ENCODE results near the gene CAMK2N1. TPM values are rescaled to one million over a fixed set of nuclear protein-coding genes. Genes with fewer than 3 reads are reported as not detected.

CAMK2N1 gene
- total RNA-seq = 6.9 and 11.3 TPM in 2 replicates

DNA sequence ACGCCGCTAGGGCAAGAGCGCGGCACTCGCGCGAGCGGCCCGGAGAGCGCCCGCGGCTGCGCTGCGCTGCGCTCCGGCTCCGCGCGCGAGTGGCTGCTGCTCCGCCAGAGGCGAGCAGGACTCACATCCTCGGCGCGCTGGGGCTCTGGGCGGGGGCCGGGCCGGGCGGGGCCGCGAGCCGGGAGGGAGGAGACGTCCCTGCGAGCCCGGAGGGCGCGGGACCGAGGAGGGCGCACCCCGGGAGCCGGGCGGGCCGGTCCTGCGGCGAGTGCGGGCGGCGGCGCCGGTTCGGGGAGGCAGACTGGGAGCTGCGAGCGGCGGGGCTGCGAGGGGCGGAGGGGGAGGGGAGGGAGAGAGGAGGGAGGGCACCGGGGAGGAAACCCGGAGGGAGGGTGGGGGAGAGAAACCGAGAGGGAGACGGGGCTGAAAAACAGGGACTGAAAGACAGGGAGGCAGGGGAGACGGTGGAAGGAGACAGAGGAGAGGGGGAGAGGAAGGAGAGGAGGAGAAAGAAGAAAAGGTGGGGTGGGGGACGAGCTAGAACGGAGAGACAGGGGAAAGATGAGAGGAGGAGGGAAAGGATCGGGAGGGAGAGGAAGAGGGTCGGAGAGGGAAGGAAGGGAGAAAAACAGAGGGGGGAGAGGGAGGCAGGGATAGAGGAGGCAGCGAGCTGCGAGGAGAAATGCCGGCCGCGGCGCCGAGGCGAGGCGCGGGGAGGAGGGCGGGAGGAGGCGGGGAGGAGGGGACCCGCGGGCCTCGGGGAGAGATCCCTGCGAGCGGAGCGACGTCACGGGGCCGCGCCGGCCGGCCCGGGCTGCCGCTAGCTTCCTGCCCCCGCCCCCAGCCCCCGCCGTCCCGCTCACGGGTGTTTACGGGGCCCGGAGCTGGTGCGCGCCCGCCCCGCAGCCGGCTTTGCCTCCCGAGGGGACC is at the start of gene CAMK2N1:
TSS of gene CAMK2N1 (minus strand) at position 684 of the 930 bp plus-strand sequence. CDS start 831 bp downstream, outside the sequence.
- FAIRE-seq (no peak), DNase-seq (ENCODE audit: low read depth) (peak; percentile 33)
- Histone ChIP-seq H3K4me3 (ENCODE audit: low read depth, low read length) (peak within 1 kb of the TSS; percentile 58), H3K36me3 (ENCODE audit: control insufficient read depth, insufficient read depth, low read length) (no peaks in the 10 kb centered on the region), H3K27me3 (ENCODE audit: control insufficient read depth, insufficient read depth, low read length) (no peaks in the 10 kb centered on the region)
- TF ChIP-seq, protein P1, sequence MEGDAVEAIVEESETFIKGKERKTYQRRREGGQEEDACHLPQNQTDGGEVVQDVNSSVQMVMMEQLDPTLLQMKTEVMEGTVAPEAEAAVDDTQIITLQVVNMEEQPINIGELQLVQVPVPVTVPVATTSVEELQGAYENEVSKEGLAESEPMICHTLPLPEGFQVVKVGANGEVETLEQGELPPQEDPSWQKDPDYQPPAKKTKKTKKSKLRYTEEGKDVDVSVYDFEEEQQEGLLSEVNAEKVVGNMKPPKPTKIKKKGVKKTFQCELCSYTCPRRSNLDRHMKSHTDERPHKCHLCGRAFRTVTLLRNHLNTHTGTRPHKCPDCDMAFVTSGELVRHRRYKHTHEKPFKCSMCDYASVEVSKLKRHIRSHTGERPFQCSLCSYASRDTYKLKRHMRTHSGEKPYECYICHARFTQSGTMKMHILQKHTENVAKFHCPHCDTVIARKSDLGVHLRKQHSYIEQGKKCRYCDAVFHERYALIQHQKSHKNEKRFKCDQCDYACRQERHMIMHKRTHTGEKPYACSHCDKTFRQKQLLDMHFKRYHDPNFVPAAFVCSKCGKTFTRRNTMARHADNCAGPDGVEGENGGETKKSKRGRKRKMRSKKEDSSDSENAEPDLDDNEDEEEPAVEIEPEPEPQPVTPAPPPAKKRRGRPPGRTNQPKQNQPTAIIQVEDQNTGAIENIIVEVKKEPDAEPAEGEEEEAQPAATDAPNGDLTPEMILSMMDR (IDR thresholded peaks at IDR 0.05; ENCODE audit: insufficient read depth, low read length, severe bottlenecking) = no peak

DNA sequence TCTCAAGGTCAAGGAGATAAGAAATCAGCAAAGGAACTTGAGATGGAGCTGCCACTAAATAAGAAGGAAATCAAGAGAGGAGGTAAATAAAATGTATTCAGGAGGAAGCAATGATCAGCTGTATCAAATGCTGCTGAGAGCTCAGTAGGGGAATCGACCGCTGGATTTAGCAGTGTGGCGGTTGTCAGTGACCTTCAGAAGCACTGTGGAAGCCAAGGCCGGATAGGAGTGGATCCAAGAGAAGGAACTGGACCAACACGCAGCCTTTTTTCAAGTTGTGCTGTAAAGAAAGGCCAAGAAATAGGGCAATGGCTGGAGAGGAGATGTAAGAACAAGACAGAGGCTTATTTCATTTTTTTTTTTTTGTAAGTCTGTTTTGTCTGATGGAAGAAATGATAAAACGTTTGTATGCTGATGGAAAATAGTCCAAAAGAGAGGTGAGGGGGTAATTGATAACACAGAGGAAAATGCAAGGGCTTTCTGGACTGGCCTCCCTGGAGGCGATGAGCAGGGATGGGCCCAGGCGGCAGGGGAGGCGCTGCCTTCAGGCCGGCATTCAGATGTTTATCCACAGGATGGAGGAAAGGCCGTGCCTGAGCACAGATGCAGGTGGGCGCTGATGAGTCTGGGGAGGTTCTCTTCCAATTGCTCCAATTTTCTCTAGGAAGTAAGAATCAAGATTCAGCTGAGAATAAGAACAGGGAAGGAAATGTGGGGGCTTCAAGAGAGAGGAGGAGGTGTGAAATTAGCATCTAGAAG is 48.8 kb upstream of the CAMK2N1 start:
- TF ChIP-seq, protein P1 (IDR thresholded peaks at IDR 0.05; ENCODE audit: insufficient read depth, low read length, severe bottlenecking) = no peak
- H3K4me3 ChIP-seq (ENCODE audit: low read depth, low read length) = no peak overlapping the region
- FAIRE-seq (no peak), DNase-seq (ENCODE audit: low read depth) (no peak)
- H3K27me3 ChIP-seq (ENCODE audit: control insufficient read depth, insufficient read depth, low read length) = peaks cover 29% of the 10 kb centered on the region
- H3K36me3 ChIP-seq (ENCODE audit: control insufficient read depth, insufficient read depth, low read length) = no peaks in the 10 kb centered on the region

DNA sequence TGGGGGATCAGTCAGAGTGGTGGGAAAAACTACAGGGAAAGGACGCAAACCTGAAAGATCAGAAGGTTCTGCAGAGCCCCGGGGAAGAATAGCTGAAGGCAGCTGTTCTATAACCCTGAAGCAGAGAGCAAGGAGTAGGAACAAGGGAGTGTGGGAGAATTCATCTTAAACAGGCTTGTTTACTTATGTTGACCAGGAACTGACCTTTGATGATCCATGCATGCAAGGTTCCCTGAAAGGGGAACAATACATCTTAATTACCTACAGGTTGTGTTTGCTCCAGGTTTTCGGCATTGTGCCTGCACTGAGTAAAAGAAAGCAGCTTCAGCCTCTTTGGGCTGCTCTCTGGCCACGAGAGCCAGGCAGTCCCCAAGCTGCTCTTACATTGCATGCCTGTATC is 47.6 kb upstream of the CAMK2N1 start:
- no peak for FAIRE-seq
- TF ChIP-seq, protein P1 (IDR thresholded peaks at IDR 0.05; ENCODE audit: insufficient read depth, low read length, severe bottlenecking) = no peak
- H3K27me3 ChIP-seq (ENCODE audit: control insufficient read depth, insufficient read depth, low read length) = peaks cover 29% of the 10 kb centered on the region
- H3K36me3 ChIP-seq (ENCODE audit: control insufficient read depth, insufficient read depth, low read length) = no peaks in the 10 kb centered on the region
- no peak overlapping the region for H3K4me3 ChIP-seq (ENCODE audit: low read depth, low read length)
- no peak for DNase-seq (ENCODE audit: low read depth)

DNA sequence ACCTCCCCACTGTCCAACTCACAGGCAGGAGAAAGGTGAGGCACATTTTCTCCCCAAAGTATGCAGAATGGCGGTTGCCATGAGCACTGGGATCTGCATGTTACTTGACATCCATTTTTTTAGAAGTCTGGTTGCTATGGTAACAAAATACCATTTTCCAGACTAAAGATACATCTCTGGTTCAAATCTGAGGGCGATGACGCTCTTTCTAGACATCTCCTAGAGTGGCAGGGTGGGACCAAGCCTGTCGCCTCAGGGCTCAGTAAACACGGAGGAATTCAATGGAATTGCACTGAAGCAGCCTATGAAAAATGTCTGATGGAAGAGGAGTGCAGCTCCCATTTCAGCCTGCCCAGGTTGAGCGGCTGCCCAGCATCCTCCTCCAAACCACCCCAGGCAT is 44.9 kb upstream of the CAMK2N1 start:
- Histone ChIP-seq H3K27me3 (ENCODE audit: control insufficient read depth, insufficient read depth, low read length) (peaks cover 24% of the 10 kb centered on the region), H3K4me3 (ENCODE audit: low read depth, low read length) (no peak overlapping the region), H3K36me3 (ENCODE audit: control insufficient read depth, insufficient read depth, low read length) (no peaks in the 10 kb centered on the region)
- DNase-seq (ENCODE audit: low read depth) (no peak), FAIRE-seq (no peak)
- TF ChIP-seq, protein P1 (IDR thresholded peaks at IDR 0.05; ENCODE audit: insufficient read depth, low read length, severe bottlenecking) = no peak

DNA sequence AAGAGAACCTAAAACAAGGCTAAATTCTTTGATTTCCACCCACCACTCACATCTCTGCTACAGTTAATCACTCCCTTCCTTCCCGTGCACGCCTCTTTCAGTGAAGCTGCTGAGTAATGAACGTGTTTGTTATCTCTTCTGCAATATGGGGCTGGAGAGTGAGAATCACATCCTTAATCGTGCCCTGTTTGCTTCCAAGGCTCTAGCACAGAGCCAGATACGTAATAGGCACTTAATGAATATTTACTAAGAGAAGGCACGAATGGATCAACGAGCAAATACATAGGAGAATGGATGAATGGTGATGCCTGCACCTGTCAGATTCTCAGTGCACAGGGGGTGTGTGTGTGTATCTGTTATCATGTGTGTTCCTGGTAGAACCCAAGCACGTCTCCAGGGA is 44.3 kb upstream of the CAMK2N1 start:
- FAIRE-seq (no peak), DNase-seq (ENCODE audit: low read depth) (no peak)
- Histone ChIP-seq H3K36me3 (ENCODE audit: control insufficient read depth, insufficient read depth, low read length) (no peaks in the 10 kb centered on the region), H3K27me3 (ENCODE audit: control insufficient read depth, insufficient read depth, low read length) (peaks cover 22% of the 10 kb centered on the region), H3K4me3 (ENCODE audit: low read depth, low read length) (no peak overlapping the region)
- TF ChIP-seq, protein P1 (IDR thresholded peaks at IDR 0.05; ENCODE audit: insufficient read depth, low read length, severe bottlenecking) = no peak

Measured in bronchial epithelial cell (primary cell).